HG02981 (cell line): ENCODE measurements around the gene MROH2A.
A peak's percentile ranks its signal among the peaks of the same experiment; 100 is the strongest.
"Not testable (repeated sequence)": the region's sequence is repeated elsewhere in the genome, so short reads cannot be mapped to it uniquely, and the experiment has no call there.

ENCODE experiments used
- ATAC-seq: cut with Tn5 transposase; IDR thresholded peaks from one replicate; pipeline ENCODE4 v1.9.1; 2021; ENCODE audit warnings: mild to moderate bottlenecking, moderate library complexity; ENCODE audit not compliant: unreplicated experiment

MROH2A gene

GRCh38 chr2:233853353-233853752 lies 75.2 kb downstream of the MROH2A start:
- ATAC-seq = no peak

- ATAC-seq = no peak
Observed at GRCh38 chr2:233853883-233854240, 75.7 kb downstream of the MROH2A start.

- ATAC-seq = peak; percentile 95
Observed at GRCh38 chr2:233854241-233854981, 76.3 kb downstream of the MROH2A start, which contains the start of gene HJURP. TSS of gene HJURP (minus strand) at chr2:233854535. CDS start at chr2:233854500, 35 bp downstream.

GRCh38 chr2:233855345-233855744 lies 77.2 kb downstream of the MROH2A start:
- no peak for ATAC-seq

GRCh38 chr2:233856184-233856583 lies 78.1 kb downstream of the MROH2A start:
- ATAC-seq = no peak

- no peak for ATAC-seq
Observed at GRCh38 chr2:233857511-233858141, 79.5 kb downstream of the MROH2A start.

GRCh38 chr2:233858331-233858730 lies 80.2 kb downstream of the MROH2A start:
- ATAC-seq = no peak

GRCh38 chr2:233862261-233862768 lies 84.2 kb downstream of the MROH2A start:
- no peak for ATAC-seq

- no peak for ATAC-seq
Observed at GRCh38 chr2:233865838-233866237, 87.7 kb downstream of the MROH2A start.

- ATAC-seq = no peak
Observed at GRCh38 chr2:233866479-233866878, 88.3 kb downstream of the MROH2A start.

GRCh38 chr2:233867993-233868532 lies 89.9 kb downstream of the MROH2A start, which contains the start of gene MSL3B:
TSS of gene MSL3B (minus strand) at chr2:233868386.
- peak; percentile 74 for ATAC-seq

GRCh38 chr2:233871432-233871831 lies 93.3 kb downstream of the MROH2A start:
- ATAC-seq = no peak

- not testable (repeated sequence) for ATAC-seq
Observed at GRCh38 chr2:233872125-233872524, 94.0 kb downstream of the MROH2A start.

- ATAC-seq = no peak
Observed at GRCh38 chr2:233882353-233882752, 104.2 kb downstream of the MROH2A start.
